WI38 (cell line): Measurements from ENCODE around the gene FKBP8.

Experiments
- H3K4me3 ChIP-seq: 2 replicates; pipeline ENCODE4 v1.5.1; 2011; ENCODE audit warnings: low read depth, mild to moderate bottlenecking, control low read depth, low read length
- TF ChIP-seq, protein P1 (sequence below): IDR thresholded peaks from 2 replicates; pipeline ENCODE4 v1.5.1; 2012; ENCODE audit warnings: low read depth, mild to moderate bottlenecking, control low read depth, low read length

FKBP8 gene

DNA sequence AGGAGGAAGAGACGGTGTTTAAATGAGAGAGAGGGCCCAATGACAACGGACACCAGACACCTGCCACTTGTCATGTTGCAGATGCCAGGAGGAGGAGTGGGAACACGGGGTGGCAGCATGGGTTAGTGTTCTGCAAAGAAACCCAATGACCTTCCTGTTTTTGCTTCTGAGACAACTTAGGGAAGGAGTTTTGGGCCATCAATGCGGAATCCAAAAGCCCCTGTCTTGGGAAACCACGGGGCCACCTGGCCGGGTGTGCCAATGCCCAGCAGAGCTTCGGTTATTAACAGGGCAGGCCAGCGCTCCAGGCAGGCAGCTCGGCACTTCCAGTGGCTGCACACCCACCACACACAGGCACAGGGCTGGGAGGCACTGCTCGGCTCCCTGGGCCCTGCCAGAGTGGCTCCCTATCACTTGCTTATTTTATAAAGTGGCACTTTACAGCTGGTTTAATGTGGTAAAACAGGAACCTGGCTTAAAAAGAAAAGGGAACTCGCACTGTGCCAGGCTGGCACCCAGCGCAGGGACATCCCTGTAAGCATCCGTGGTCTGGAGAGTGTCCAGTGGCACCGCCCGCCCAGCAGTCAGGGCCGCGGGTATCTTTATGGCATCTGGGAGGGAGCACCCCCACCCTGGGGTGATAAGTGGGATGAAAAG lies 40.6 kb downstream of the FKBP8 start:
- no peak overlapping the region for H3K4me3 ChIP-seq
- TF ChIP-seq, protein P1, sequence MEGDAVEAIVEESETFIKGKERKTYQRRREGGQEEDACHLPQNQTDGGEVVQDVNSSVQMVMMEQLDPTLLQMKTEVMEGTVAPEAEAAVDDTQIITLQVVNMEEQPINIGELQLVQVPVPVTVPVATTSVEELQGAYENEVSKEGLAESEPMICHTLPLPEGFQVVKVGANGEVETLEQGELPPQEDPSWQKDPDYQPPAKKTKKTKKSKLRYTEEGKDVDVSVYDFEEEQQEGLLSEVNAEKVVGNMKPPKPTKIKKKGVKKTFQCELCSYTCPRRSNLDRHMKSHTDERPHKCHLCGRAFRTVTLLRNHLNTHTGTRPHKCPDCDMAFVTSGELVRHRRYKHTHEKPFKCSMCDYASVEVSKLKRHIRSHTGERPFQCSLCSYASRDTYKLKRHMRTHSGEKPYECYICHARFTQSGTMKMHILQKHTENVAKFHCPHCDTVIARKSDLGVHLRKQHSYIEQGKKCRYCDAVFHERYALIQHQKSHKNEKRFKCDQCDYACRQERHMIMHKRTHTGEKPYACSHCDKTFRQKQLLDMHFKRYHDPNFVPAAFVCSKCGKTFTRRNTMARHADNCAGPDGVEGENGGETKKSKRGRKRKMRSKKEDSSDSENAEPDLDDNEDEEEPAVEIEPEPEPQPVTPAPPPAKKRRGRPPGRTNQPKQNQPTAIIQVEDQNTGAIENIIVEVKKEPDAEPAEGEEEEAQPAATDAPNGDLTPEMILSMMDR = no peak

- H3K4me3 ChIP-seq = no peak overlapping the region
- TF ChIP-seq, protein P1 = no peak
These were observed 41.1 kb downstream of the FKBP8 start for GRCh38 chr19:18502246-18502637.

DNA sequence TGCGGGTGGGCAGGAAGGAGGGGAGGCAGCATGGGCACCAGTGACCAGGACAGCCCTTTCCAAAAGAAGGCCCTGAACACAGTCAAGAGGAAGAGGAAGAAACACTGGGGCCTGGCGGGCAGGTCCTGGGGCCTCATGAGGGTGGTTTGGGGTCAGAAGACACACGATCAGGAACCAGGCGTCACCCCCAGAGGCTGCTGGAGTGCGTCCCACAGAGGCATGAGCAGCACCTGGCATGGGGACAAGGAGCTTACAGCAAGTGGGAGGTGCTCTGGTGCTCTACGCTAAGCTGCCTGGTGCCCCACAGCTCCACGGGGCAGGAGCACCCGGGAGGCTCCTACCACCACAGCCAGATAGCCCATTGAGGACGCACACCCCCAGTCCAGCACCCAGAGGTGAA lies 41.5 kb downstream of the FKBP8 start:
- TF ChIP-seq, protein P1 = no peak
- H3K4me3 ChIP-seq = no peak overlapping the region

GRCh38 chr19:18501351-18501750 lies 42.0 kb downstream of the FKBP8 start:
- H3K4me3 ChIP-seq = no peak overlapping the region
- TF ChIP-seq, protein P1 = no peak

DNA sequence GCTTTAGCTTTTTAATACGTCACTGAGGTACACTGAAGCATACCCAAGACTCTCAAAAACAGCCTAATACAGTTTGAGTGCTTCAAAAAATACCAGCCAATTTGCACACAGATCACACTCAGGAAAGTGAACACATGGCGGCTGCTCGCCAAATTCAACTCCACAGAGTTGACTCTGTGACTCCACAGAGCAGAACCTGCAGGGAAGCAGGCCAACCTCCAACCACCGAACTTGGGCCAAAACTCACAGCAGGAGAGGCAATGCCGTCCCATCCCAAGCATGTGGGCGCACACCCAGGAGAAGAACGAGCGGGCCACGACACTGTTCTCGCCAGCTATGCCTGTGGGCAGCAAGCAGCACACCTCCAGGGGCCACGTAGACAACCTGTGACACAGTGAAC lies 42.6 kb downstream of the FKBP8 start:
- H3K4me3 ChIP-seq = no peak overlapping the region
- TF ChIP-seq, protein P1 = no peak

DNA sequence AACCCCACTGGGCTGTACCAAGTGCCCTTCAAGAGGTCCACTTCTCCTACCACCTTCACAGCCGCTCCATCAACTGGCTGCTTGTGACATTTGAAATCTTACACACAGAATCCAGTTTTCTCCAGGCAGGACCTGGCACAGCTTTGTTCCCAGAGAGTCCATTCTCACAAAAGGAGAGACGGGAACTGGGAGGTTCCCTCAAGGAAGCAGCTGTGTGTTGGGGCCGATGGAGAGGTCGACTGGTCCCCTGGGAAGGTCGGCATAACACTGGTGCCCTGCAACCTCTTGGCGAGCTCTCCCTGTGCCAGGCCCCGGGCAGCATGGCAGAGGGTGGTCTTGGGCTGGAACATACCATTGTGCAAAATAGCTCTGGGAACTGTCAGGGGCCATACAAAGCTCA lies 43.0 kb downstream of the FKBP8 start:
- TF ChIP-seq, protein P1 = no peak
- no peak overlapping the region for H3K4me3 ChIP-seq

DNA sequence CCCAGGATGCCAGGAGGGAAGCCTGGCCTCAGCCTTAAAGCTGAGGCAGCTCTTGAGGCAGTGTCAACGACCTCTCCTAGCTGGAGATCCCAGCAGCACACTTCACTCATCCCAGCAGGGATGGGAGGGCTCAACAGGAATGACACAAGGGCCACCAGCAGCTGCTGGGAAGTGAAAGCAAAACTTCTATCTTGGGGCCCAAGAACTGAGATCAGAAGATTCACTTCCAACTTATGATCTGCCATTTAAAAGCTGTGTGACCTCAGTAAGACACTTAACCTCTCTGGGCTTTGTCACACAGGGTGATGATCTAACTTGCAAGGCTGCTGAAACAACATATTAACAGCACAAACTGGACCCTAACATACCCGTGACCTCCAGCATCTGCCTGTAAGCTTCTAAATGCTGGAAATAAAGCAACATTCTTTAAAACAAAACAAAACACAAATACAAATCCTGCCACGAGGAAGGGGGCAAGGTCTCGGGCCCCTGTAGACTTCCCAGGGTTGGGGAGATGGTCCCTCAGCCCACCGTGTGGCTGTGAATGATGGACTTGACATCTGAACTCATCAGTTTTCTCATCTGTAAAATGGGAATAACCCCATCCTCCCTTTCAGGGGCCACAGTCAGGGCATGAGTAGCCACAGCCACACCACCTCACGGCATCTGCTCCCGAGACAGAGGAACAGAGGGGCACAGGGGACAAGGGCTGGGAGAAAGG lies 44.2 kb downstream of the FKBP8 start:
- no peak overlapping the region for H3K4me3 ChIP-seq
- TF ChIP-seq, protein P1 = no peak
